Measurements from ENCODE around the gene ESPN.
A peak's percentile ranks its signal among the peaks of the same experiment; 100 is the strongest.
"Not testable (repeated sequence)": the region's sequence is repeated elsewhere in the genome, so short reads cannot be mapped to it uniquely, and the experiment has no call there.

The ESPN gene

GRCh38 chr1:6483761-6484117, 59.2 kb downstream of the ESPN start:
- no peak for DNase-seq

GRCh38 chr1:6484826-6485167, 60.2 kb downstream of the ESPN start:
- no peak for DNase-seq

GRCh38 chr1:6485168-6486101, 60.9 kb downstream of the ESPN start:
- no peak for DNase-seq

- peak; percentile 91 to 93 for DNase-seq
Observed at GRCh38 chr1:6486433-6487011, 61.9 kb downstream of the ESPN start.

GRCh38 chr1:6487804-6488484, 63.4 kb downstream of the ESPN start:
- no peak for DNase-seq

- DNase-seq: no peak
Observed at GRCh38 chr1:6488602-6489382, 64.2 kb downstream of the ESPN start.

GRCh38 chr1:6489383-6489765, 64.8 kb downstream of the ESPN start:
- no peak for DNase-seq

GRCh38 chr1:6489799-6490180, 65.2 kb downstream of the ESPN start:
- peak; percentile 81 to 85 for DNase-seq

GRCh38 chr1:6490181-6491080, 65.9 kb downstream of the ESPN start:
- DNase-seq: peak; percentile 67 to 77

- no peak for DNase-seq
Observed at GRCh38 chr1:6491081-6491449, 66.5 kb downstream of the ESPN start.

GRCh38 chr1:6491480-6491962, 66.9 kb downstream of the ESPN start, which contains the start of gene PLEKHG5:
Gene PLEKHG5 (minus strand): TSS chr1:6491667. CDS start chr1:6477571, 14,096 bp downstream.
- peak in 1 of 2 donors; percentile 19 for DNase-seq

GRCh38 chr1:6491966-6492365, 67.4 kb downstream of the ESPN start:
- no peak for DNase-seq

GRCh38 chr1:6493834-6494223, 69.3 kb downstream of the ESPN start:
- DNase-seq: not testable (repeated sequence)

- DNase-seq: no peak
Observed at GRCh38 chr1:6494627-6495026, 70.1 kb downstream of the ESPN start.

- DNase-seq: no peak
Observed at GRCh38 chr1:6495041-6495441, 70.5 kb downstream of the ESPN start.

- DNase-seq: no peak
Observed at GRCh38 chr1:6495540-6496364, 71.2 kb downstream of the ESPN start.

- no peak for DNase-seq
Observed at GRCh38 chr1:6496365-6496721, 71.8 kb downstream of the ESPN start.

GRCh38 chr1:6496890-6497214, 72.3 kb downstream of the ESPN start:
- DNase-seq: no peak

- peak; percentile 52 to 62 for DNase-seq
Observed at GRCh38 chr1:6497215-6497866, 72.8 kb downstream of the ESPN start.

GRCh38 chr1:6497867-6498575, 73.4 kb downstream of the ESPN start:
- no peak for DNase-seq
